ENCODE data around the gene CPEB4.

Gene CPEB4

GRCh38 chr5:173963867-173964441, 75.8 kb downstream of the CPEB4 start:
- DNase-seq (ENCODE audit: low read depth, low spot score), result peak; percentile 77
- H3K4me3 ChIP-seq (ENCODE audit: low read length), result no peak overlapping the region

- H3K4me3 ChIP-seq (ENCODE audit: low read length), result no peak overlapping the region
- no peak for DNase-seq (ENCODE audit: low read depth, low spot score)
Measured at GRCh38 chr5:173964506-173964905, 76.4 kb downstream of the CPEB4 start.

GRCh38 chr5:173967241-173967640, 79.1 kb downstream of the CPEB4 start:
- H3K4me3 ChIP-seq (ENCODE audit: low read length), result no peak overlapping the region
- DNase-seq (ENCODE audit: low read depth, low spot score), result peak; percentile 20

GRCh38 chr5:173968154-173968797, 80.1 kb downstream of the CPEB4 start:
- no peak overlapping the region for H3K4me3 ChIP-seq (ENCODE audit: low read length)
- DNase-seq (ENCODE audit: low read depth, low spot score), result no peak

GRCh38 chr5:173969167-173970049, 81.3 kb downstream of the CPEB4 start:
- DNase-seq (ENCODE audit: low read depth, low spot score), result no peak

GRCh38 chr5:173970878-173971650, 82.9 kb downstream of the CPEB4 start:
- no peak overlapping the region for H3K4me3 ChIP-seq (ENCODE audit: low read length)
- DNase-seq (ENCODE audit: low read depth, low spot score), result peak; percentile 29

More at GRCh38 chr5:173969167-173970049, 81.3 kb downstream of the CPEB4 start:
- no peak overlapping the region for H3K4me3 ChIP-seq (ENCODE audit: low read length)

GRCh38 chr5:173971681-173972345, 83.7 kb downstream of the CPEB4 start:
- DNase-seq (ENCODE audit: low read depth, low spot score), result peak; percentile 51
- no peak overlapping the region for H3K4me3 ChIP-seq (ENCODE audit: low read length)

GRCh38 chr5:173972607-173972924, 84.4 kb downstream of the CPEB4 start:
- DNase-seq (ENCODE audit: low read depth, low spot score), result no peak
- H3K4me3 ChIP-seq (ENCODE audit: low read length), result no peak overlapping the region

GRCh38 chr5:173972925-173973615, 84.9 kb downstream of the CPEB4 start:
- no peak overlapping the region for H3K4me3 ChIP-seq (ENCODE audit: low read length)
- DNase-seq (ENCODE audit: low read depth, low spot score), result peak; percentile 62

- no peak for DNase-seq (ENCODE audit: low read depth, low spot score)
- H3K4me3 ChIP-seq (ENCODE audit: low read length), result no peak overlapping the region
Measured at GRCh38 chr5:173973616-173973969, 85.4 kb downstream of the CPEB4 start.

- DNase-seq (ENCODE audit: low read depth, low spot score), result no peak
Measured at GRCh38 chr5:173974688-173975239, 86.6 kb downstream of the CPEB4 start.

GRCh38 chr5:173981185-173981761, 93.1 kb downstream of the CPEB4 start:
- H3K4me3 ChIP-seq (ENCODE audit: low read length), result no peak overlapping the region
- peak; percentile 10 for DNase-seq (ENCODE audit: low read depth, low spot score)

More at GRCh38 chr5:173974688-173975239, 86.6 kb downstream of the CPEB4 start:
- no peak overlapping the region for H3K4me3 ChIP-seq (ENCODE audit: low read length)

- no peak overlapping the region for H3K4me3 ChIP-seq (ENCODE audit: low read length)
- DNase-seq (ENCODE audit: low read depth, low spot score), result peak; percentile 8
Measured at GRCh38 chr5:173984218-173984617, 96.1 kb downstream of the CPEB4 start.

- H3K4me3 ChIP-seq (ENCODE audit: low read length), result no peak within 1 kb of the TSS
- DNase-seq (ENCODE audit: low read depth, low spot score), result no peak
Measured at GRCh38 chr5:173988554-173989431, 100.6 kb downstream of the CPEB4 start, which contains the start of gene C5orf47. TSS of gene C5orf47 (plus strand) at chr5:173989170. CDS start at chr5:173989264, 94 bp downstream.

- no peak overlapping the region for H3K4me3 ChIP-seq (ENCODE audit: low read length)
- no peak for DNase-seq (ENCODE audit: low read depth, low spot score)
Measured at GRCh38 chr5:173989432-173990082, 101.4 kb downstream of the CPEB4 start.

- no peak overlapping the region for H3K4me3 ChIP-seq (ENCODE audit: low read length)
- no peak for DNase-seq (ENCODE audit: low read depth, low spot score)
Measured at GRCh38 chr5:173997331-173997730, 109.2 kb downstream of the CPEB4 start.

All from Jurkat, Clone E6-1 (cell line).